Muscle layer of duodenum (tissue), 2 donors: Measurements from ENCODE around the gene TINAGL1.

Experiments
- H3K27ac ChIP-seq: one replicate; pipeline ENCODE4 v1.7.0; 2013; ENCODE audit warnings: mild to moderate bottlenecking, low read length
- H3K27me3 ChIP-seq: one replicate; pipeline ENCODE4 v1.7.0; 2013; ENCODE audit warnings: low read depth, mild to moderate bottlenecking, control low read depth, low read length
- H3K36me3 ChIP-seq, 2 donors: one replicate each; pipeline ENCODE4 v1.7.0; 2013; ENCODE audit warnings: low read length in 2 of 2, control low read depth in 1 of 2, mild to moderate bottlenecking in 1 of 2; ENCODE audit not compliant: insufficient read depth in 2 of 2, control insufficient read depth in 1 of 2
- H3K4me1 ChIP-seq, 2 donors: one replicate each; pipeline ENCODE4 v1.7.0; 2013; ENCODE audit warnings: low read length in 2 of 2, mild to moderate bottlenecking in 2 of 2, control low read depth in 1 of 2, moderate library complexity in 1 of 2; ENCODE audit not compliant: insufficient read depth in 2 of 2, control insufficient read depth in 1 of 2
- H3K4me3 ChIP-seq, 2 donors: one replicate each; pipeline ENCODE4 v1.7.0; 2013; ENCODE audit warnings: low read length in 2 of 2, low read depth in 1 of 2, mild to moderate bottlenecking in 1 of 2
- H3K9me3 ChIP-seq, 2 donors: one replicate each; pipeline ENCODE4 v1.7.0; 2013; ENCODE audit warnings: low read length in 2 of 2, control low read depth in 1 of 2, mild to moderate bottlenecking in 1 of 2; ENCODE audit not compliant: control insufficient read depth in 1 of 2
- donor health status: healthy.

TINAGL1 gene

GRCh38 chr1:31549809-31550620 is 26.3 kb upstream of the TINAGL1 start:
- Histone ChIP-seq H3K27ac (peak overlapping the region; percentile 48), H3K4me1 (peaks cover 0 to 11% of the 10 kb centered on the region in 2 donors), H3K27me3 (no peaks in the 10 kb centered on the region), H3K36me3 (no peaks in the 10 kb centered on the region), H3K9me3 (no peaks in the 10 kb centered on the region), H3K4me3 (peak overlapping the region in 1 of 2 donors; percentile 30)

GRCh38 chr1:31551208-31551607 is 25.1 kb upstream of the TINAGL1 start:
- no peak overlapping the region for H3K27ac ChIP-seq
- H3K4me3 ChIP-seq: no peak overlapping the region
- peaks cover 0 to 11% of the 10 kb centered on the region in 2 donors for H3K4me1 ChIP-seq
- H3K9me3 ChIP-seq: no peaks in the 10 kb centered on the region
- H3K36me3 ChIP-seq: no peaks in the 10 kb centered on the region
- no peaks in the 10 kb centered on the region for H3K27me3 ChIP-seq

DNA sequence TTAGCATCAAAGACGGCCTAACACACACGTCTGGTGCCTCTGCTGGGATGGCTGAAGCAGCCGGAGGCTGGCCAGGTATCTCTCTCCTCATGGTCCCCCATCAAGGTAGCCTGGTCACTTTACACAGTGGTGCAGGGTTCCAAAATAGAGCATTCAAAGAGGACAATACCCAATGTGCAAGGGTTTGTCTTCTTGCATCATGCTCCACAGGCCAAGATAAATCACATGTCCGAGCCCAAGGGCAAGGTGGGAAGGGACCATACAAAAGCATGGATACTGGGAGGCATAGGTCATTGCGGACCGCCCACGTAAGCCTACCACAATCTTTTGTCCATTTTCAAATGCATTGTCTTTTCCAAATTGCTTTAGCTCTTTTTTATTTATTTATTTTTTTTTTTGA is 23.8 kb upstream of the TINAGL1 start:
- Histone ChIP-seq H3K27me3 (no peaks in the 10 kb centered on the region), H3K27ac (no peak overlapping the region), H3K36me3 (no peaks in the 10 kb centered on the region), H3K4me1 (peaks cover 0 to 11% of the 10 kb centered on the region in 2 donors), H3K4me3 (no peak overlapping the region), H3K9me3 (no peaks in the 10 kb centered on the region)

- H3K27ac ChIP-seq: no peak overlapping the region
- no peak overlapping the region for H3K4me3 ChIP-seq
- H3K36me3 ChIP-seq: no peaks in the 10 kb centered on the region
- H3K27me3 ChIP-seq: no peaks in the 10 kb centered on the region
- peaks cover 0 to 7% of the 10 kb centered on the region in 2 donors for H3K9me3 ChIP-seq
- no peaks in the 10 kb centered on the region for H3K4me1 ChIP-seq
Measured at GRCh38 chr1:31556481-31557006, 19.8 kb upstream of the TINAGL1 start.

- no peaks in the 10 kb centered on the region for H3K27me3 ChIP-seq
- H3K4me1 ChIP-seq: peaks cover 0 to 6% of the 10 kb centered on the region in 2 donors
- no peak overlapping the region for H3K27ac ChIP-seq
- H3K9me3 ChIP-seq: peaks cover 0 to 7% of the 10 kb centered on the region in 2 donors
- H3K36me3 ChIP-seq: no peaks in the 10 kb centered on the region
- H3K4me3 ChIP-seq: no peak overlapping the region
Measured at GRCh38 chr1:31559715-31560114, 16.6 kb upstream of the TINAGL1 start.

DNA sequence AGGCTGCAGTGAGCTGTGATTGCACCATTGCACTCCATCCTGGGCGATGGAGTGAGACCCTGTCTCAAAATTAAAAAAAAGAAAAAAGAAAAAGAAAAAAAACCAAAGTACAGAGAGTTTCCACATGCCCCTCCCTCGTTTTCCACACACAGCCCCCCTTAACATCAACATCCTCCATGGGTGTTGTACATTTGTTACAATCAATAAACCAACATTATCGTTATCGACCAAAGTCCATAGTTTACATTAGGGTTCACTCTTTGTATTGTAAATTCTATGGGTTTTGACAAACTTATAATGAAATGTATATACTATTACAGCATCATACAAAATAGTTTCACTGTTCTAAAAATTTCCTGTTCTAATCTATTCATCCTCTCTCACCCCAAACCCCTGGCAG is 15.9 kb upstream of the TINAGL1 start:
- H3K9me3 ChIP-seq: peaks cover 0 to 7% of the 10 kb centered on the region in 2 donors
- no peak overlapping the region for H3K4me3 ChIP-seq

DNA sequence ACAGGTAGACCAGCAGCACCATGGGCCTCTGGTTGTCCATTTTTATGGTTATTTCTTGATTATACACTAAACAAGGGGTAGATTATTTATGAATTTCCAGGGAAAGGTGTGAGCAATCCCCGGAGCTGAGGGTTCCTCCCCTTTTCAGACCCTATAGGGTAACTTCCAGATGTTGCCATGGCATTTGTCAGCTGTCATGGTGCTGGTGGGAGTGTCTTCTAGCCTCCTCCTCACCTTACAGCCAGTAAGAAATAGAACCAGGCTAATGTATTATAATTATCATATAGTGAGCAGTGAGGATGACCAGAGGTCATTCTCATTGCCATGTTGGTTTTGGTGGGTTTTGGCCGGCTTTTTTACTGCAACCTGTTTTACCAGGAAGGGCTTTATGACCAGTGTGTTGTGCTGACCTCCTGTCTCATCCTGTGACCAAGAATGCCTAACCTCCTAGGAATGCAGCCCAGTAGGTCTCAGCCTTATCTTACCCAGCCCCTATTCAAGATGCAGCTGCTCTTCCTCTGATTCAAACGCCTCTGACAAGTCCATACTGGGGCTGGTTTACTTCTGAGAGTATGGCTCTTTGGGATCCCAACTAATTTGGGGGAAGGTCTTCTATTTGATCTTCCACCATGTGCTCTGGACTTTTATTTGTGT is 13.5 kb upstream of the TINAGL1 start:
- Histone ChIP-seq H3K4me1 (peaks cover 0 to 6% of the 10 kb centered on the region in 2 donors), H3K27me3 (no peaks in the 10 kb centered on the region), H3K4me3 (no peak overlapping the region), H3K27ac (no peak overlapping the region), H3K36me3 (no peaks in the 10 kb centered on the region), H3K9me3 (peaks cover 0 to 7% of the 10 kb centered on the region in 2 donors)

More for the DNA sequence above, 15.9 kb upstream of the TINAGL1 start:
- Histone ChIP-seq H3K27ac (no peak overlapping the region), H3K36me3 (no peaks in the 10 kb centered on the region), H3K27me3 (no peaks in the 10 kb centered on the region), H3K4me1 (peaks cover 0 to 6% of the 10 kb centered on the region in 2 donors)

DNA sequence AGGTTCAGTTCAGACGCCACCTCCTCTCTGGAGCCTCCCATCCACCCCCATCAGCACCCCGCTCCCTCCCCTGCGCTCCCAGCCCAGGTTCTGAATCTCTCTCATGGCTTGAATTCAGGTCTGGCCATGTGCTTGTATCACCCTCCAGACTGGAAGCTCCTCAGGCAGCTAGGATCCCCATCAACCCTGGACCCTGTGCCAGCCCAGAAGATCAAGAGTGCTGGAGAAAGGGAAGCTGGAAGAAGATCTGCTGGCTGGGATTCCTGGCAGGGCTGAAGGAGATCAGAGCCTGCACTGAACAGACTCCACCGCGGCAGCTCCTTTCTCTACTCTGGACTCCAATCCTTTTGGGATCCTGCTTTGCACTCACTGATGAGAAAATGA is 11.7 kb upstream of the TINAGL1 start:
- no peaks in the 10 kb centered on the region for H3K27me3 ChIP-seq
- peaks cover 0 to 5% of the 10 kb centered on the region in 2 donors for H3K9me3 ChIP-seq
- H3K36me3 ChIP-seq: no peaks in the 10 kb centered on the region
- peaks cover 0 to 6% of the 10 kb centered on the region in 2 donors for H3K4me1 ChIP-seq
- H3K4me3 ChIP-seq: no peak overlapping the region
- H3K27ac ChIP-seq: no peak overlapping the region

DNA sequence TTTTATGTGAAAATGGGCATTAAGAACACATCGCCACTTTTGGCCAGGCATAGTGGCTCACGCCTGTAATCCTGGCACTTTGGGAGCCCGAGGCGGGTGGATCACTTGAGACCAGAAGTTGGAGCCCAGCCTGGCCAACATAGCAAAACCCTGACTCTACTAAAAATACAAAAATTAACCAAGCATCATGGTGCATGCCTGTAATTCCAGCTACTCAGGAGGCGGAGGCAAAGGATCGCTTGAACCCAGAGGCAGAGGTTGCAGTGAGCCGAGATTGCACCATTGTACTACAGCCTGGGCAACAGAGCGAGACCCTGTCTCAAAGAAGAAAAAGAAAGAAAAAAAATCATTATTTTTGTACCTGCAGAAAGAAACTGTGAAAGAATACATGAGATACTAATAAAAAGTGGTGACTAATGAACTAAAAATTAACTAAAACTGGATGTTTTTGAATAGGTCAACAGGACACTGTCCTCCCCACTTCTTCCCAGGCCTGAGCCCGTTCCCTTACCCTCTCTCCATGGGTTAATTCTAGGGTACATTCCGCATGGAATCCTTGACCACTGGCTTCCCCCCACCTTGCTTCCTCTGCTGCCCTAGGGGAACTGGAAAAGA is 8.3 kb upstream of the TINAGL1 start:
- Histone ChIP-seq H3K36me3 (no peaks in the 10 kb centered on the region), H3K27me3 (no peaks in the 10 kb centered on the region), H3K9me3 (no peaks in the 10 kb centered on the region), H3K4me3 (no peak overlapping the region), H3K27ac (no peak overlapping the region), H3K4me1 (peaks cover 2 to 8% of the 10 kb centered on the region in 2 donors)

- no peaks in the 10 kb centered on the region for H3K36me3 ChIP-seq
- H3K27me3 ChIP-seq: no peaks in the 10 kb centered on the region
- no peak overlapping the region for H3K27ac ChIP-seq
- no peaks in the 10 kb centered on the region for H3K9me3 ChIP-seq
- H3K4me3 ChIP-seq: no peak overlapping the region
- H3K4me1 ChIP-seq: peaks cover 6 to 15% of the 10 kb centered on the region in 2 donors
Measured at GRCh38 chr1:31568895-31569595, 7.3 kb upstream of the TINAGL1 start.
